ENCODE data around the gene HSPA6.
"Not testable (repeated sequence)": the region's sequence is repeated elsewhere in the genome, so short reads cannot be mapped to it uniquely, and the experiment has no call there.

The HSPA6 gene

DNA sequence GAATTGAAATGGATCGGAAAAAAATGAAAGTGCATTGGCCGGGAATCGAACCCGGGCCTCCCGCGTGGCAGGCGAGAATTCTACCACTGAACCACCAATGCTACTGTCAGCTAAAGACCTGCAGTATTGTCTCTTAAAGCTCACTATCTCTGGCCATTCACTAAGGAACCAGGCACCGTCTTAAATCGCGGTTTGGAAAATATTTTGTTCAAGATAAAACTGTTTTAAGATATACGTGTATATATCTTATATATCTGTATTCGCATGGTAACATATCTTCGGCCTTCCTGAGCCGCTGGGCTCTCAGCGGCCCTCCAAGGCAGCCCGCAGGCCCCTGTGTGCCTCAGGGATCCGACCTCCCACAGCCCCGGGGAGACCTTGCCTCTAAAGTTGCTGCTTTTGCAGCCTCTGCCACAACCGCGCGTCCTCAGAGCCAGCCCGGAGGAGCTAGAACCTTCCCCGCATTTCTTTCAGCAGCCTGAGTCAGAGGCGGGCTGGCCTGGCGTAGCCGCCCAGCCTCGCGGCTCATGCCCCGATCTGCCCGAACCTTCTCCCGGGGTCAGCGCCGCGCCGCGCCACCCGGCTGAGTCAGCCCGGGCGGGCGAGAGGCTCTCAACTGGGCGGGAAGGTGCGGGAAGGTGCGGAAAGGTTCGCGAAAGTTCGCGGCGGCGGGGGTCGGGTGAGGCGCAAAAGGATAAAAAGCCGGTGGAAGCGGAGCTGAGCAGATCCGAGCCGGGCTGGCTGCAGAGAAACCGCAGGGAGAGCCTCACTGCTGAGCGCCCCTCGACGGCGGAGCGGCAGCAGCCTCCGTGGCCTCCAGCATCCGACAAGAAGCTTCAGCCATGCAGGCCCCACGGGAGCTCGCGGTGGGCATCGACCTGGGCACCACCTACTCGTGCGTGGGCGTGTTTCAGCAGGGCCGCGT is at the start of gene HSPA6:
HSPA6 (plus strand) TSS at position 724 of the 925 bp plus-strand sequence; CDS start at position 843, 119 bp downstream.
- DNase-seq = peak; percentile 79

DNA sequence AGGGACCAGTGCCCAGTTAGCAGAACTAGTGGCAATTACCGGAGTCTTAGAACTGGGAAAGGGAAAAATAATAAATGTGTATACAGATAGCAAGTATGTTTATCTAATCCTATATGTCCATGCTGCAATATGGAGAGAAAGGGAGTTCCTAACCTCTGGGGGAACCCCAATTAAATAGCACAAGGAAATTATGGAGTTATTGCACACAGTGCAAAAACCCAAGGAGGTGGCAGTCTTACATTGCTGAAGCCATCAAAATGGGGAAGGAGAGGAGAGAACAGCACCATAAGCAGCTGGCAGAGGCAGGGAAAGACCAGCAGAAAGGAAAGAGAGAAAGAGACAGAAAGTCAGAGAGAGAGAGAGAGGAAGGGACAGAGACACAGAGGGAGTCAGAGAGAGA is 46.6 kb upstream of the HSPA6 start:
- DNase-seq = not testable (repeated sequence)

DNA sequence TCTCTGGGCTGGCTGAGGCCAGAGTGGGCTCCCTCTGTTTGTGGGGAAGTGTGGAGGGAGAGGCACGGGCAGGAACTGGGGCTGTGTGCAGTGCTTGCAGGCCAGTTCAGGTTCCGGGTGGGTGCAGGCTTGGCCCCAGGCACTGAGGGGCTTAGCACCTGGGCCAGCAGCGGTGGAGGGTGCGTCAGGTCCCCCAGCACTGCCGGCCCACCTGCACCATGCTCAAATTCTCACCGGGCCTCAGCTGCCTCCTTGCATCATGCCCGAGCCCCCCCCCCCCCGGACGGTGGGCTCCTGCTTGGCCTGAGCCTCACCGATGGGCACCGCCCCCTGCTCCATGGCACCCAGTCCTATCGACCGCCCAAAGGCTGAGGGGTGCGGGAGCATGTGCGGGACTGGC is 45.4 kb upstream of the HSPA6 start:
- no peak for DNase-seq

DNA sequence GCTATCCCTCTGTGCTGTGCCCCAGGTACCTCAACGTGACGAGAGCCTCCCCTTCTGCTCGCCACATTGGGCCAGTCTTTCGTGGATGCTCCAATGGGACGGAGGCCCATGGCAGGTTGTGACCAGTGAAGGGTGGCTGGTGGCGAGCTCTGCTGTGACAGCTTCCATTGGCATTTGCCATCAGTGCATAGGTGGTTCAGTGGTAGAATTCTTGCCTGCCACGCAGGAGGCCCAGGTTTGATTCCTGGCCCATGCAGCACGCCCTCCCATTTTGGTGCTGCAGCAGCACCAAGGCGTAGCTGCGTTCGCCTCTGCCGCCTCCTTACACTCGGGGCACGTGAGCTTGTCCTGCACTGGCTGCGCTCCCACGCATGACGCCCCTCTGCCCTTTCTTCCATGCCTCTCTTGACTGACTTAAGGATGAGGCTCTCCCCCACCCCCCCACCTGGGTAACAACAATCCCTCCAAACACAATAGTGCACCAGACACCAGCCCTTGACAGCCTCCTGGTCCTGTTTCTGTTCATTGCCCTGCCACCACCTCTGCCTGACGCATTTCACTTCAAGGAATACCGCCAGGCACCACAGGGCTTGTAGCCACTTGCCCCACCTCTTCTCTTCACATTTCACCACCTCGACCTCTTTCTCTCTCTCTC is 43.8 kb upstream of the HSPA6 start:
- DNase-seq = no peak

DNA sequence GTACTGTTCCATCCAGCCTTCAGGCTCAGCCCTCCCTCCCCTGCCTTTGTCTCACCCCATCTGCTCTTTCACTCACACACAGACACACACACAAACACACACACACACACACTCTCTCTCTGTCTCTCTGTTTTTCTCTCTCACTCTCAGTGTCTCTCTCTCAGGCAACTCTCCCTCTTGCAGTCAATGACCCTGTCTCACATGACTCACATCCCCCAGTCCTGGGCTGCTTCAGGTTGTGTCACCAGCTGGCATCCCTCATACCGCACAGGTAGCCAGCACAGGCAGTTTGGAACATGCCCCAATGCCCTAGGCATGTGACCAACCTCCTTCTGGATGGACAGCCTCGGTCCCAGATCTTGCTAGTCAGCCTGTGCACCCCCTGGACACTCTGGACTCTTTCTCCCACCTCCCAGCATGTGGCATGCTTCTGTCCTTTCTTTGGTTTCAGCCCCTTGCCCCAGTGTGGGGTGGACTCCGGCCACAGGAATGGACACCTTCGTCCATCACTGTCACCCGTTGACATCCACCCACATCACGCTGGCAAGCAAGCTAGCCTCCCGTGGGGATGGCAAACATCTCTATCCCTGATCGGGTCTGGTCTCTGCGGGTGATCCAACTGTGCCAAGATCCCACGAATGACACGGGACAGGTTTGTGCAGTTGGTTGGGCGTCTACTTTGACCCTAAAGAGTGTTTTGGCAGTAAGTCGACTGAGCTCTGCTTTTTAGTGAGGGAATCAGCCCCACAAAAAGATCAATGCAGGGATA is 42.5 kb upstream of the HSPA6 start:
- no peak for DNase-seq

DNA sequence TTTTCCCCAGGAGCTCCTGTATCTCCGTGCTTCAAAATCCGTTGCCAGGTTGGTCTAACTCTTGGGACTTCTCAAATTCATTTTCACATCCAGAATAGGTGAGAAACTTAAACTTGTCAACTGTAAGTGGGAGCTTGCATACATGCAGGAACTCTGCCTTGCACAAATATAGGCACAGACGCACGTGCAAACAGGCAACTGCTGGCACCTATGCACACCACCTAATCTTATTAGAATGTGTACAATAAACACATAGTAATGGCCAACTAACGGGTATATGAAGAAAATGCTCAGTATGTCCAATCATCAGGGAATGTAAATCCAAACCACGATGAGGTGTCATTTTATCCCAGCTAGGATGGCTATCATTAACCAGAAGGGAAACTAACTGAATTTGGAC is 41.7 kb upstream of the HSPA6 start:
- no peak for DNase-seq

DNA sequence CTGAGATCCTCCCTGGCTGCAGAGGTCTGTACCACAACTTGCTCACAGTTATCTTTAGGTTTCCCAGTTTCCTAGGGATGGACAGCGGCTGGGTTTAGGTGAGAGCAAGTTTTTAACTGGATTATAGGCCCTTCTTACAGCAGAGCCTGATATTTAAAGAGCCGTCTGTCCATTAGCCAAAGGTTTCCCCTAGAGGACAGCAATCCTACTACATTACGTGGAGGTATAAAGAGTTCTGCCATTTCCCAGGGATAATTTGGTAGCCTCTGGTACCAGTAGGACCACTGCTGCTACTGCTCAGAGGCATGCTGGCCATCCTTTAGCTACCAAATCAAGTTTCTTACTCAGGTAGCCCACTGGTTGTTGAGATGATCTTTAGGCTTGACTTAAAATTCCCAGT is 41.0 kb upstream of the HSPA6 start:
- no peak for DNase-seq

DNA sequence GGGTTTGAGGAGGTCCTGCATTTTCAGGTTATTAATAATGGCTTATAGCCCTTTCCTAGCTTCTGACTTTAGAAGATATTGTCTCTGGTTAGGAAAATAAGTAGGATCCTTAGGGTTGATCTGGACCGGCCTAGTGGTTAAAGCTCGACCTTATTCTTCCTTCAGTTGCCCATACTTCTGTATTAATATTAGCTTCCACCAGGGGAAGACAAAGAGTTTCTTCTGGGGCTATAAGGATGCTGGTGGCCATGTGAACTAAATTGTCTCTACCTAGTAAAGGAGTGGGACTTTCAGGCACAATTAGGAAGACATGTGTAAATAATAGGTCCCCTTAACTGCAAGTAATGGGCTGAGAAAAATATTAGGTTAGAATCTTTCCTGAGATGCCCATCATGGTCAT is 39.7 kb upstream of the HSPA6 start:
- no peak for DNase-seq

DNA sequence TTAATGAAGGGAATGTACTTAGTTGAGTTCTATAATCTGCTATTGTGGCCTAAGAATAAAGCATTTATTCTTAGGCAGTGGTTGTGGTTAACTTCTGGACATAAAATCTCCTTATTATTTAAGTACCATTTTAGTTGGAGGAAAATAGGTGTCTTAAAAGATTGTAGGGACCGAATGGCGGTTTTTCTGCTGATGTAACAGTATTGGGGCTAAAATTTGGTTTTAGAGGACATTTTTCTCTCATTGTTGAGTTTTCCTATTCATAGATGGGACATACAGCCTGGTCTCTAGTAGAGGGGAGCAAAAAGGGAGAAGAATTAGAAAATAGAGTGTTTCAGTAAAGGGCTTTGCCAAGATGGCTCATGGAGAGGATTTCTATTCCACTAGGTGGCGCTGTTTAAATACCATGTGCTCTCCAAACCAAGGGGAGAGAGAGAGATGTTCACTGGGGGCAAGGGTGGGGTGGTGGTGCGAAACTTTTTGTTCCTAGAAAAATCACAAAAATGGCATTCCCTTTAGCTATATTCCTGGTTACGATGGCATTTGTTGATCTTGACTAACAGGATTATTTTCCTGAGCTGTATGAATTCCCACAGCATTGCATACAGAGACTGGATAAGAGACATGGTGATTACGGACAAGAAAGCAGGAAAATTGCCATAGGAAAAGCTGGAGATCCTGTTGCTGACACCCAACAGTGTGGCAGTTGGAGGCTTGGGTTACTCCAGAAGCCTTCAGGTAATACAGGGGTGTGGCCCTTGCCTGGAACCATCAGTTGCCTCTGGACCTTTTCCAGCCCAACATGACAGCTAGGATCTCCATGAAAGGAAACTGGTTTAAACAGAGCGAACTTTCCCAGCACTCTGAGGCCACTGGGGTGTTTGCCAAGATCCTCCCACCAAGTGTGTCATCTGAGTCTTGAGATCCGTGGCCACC is 37.3 kb upstream of the HSPA6 start:
- DNase-seq = peak; percentile 62

DNA sequence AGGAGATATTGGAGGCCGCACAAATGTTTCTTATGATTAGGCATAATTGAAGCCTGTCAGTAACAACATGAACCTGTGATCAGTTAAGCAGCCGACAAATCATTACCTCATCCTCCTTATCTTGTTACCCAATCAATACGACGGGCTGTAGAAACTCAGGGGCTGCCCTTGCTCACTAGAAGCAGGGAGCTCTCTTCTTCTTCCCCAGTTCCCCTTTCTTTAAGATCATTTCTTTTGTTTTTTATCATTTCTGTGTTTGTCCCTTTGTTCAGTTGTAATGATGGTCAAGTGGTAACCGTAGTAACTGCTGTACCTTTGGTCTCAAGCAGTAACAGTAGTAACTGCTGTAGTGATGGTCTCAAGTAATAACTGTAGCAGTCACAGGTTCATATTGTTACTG is 32.9 kb upstream of the HSPA6 start:
- no peak for DNase-seq

DNA sequence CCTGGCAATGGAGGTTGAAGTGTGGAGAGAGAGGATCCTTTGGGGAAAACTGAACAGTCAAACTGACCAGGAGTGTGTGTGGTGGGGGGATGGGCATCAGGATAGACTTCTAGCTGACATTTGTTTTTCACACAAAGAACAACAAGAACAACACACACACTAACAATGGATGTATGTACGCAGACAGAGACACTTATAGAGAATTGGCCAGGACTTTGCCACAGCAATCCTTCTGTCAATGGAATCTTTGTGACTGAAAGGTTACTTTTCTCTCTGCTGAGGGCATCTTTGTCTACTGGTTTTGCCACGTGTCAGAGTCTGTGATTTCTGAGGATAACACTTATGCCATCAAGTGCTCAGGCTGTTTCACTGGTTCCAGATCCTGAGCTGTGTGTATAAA is 31.5 kb upstream of the HSPA6 start:
- DNase-seq = no peak

DNA sequence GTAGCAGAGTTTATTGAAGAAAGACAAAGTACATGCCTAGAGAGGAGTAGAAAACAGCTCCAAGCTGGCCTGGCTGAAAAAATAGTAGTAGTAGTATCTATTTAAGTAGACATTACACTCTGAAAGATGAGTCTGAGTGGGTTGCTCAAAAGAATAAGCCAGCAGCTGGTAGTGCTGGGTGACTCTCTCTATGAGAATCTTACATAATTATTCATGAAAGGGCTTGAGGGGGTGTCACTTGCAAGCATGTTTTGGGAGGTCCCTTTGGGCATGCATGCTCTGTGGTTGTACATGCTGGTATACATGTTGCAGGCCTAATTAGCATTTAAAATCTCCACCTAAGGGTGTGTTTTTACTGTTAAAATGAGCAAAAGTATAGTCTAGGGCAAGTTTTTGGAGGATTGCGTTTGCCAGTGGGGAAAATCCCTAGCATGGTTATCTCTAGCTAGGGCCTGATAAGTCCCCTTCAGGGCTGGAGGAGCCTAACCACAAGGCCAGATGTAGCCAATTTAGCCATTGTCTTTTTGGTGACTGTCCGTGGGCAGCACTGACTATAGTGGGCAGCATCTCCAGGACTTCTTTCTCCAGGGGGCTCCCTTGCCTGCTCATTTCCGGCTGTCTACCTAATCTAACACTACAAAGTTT is 30.1 kb upstream of the HSPA6 start:
- DNase-seq = no peak

DNA sequence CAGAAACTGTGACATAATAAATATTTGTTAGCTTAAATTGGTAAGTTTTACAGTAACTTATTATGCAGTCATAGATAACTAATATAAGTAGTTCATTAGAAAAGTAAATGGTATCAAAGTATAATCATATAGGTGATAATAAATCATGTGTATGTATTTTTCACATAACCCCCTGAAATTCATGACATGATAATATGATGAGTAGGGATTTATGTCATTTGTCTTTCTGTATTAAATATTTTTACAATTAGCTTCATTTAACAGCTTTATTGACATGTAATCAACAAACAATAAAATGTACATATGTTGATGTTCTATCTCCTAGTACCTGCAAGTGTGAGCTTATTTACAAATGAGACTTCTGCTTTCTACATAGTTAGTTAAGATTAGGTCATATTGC is 28.9 kb upstream of the HSPA6 start:
- no peak for DNase-seq

DNA sequence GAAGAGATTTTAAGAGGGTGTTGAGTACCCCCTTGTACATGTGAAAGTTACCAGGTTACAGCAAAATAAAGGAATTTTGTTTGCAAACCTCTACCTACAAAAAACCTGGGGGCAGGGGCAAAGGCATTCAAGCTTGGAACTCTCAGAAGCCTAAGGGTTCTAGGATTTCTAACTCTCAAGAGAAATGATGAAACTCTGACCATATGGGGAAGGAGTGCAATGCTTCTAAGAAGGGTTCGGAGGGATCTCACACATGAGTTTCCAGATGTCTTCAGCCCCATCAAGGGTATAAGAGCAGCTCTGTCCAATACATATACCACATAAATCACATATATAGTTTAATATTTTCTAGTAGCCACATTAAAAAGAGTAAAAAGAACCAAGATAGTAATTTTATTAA is 26.4 kb upstream of the HSPA6 start:
- DNase-seq = no peak

DNA sequence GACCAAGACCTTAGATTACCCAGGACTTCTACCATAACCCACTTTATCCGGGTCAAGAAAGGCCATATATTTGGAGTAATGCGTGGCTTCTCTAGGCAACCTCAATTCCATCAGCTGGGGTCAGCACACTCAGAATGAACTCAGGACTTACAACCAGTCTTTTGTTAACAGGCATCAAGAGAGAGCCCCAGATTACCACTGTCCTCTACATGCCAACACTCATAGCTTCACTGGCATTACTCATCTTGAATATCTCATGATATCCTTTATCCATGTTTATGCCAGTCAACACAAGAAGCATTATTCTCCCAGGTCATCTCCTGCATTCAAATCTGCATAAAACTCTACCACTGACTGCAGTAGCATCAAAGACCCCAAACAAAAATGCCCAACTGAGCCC is 25.7 kb upstream of the HSPA6 start:
- no peak for DNase-seq

DNA sequence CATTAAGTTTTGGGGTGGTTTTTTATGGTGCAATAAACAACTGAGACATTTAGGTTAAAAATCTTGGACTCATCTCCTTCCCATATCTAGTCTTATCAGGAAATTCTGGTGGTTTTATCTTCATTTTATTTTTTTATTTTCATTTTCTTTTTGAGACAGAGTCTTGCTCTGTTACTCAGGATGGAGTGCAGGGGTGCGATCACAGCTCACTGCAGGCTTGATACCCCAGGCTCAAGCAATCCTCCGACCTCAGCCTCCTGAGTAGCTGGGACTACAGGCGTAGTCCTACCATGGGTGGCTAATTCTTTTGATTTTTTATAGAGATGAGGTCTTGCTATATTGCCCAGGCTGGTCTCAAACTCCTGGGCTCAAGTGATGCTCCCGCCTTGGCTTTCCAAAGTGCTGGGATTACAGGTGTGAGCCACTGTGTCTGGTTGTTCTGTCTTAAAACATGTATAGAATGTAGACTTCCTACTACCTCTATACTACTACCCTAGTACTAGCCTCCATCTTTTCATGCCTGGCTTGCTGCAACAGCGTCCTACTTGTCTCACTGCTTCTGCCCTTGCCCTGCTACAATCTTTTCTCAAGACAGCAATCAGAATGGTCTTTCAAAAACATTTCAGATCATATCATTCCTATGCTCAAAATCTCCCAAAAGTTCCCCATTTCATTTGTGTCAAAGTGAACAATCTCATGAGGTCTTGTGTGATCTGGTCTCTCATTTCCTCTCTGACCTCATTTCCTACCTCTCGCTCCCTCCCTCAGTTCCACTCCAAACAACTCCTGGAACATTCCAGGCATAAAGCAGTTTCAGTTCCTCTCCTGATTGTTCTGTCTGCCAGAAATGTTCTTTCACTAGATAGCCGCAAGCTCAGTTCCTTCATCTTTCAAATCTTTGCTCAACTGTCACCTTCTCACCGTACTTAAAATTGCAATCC is 25.0 kb upstream of the HSPA6 start:
- DNase-seq = no peak

DNA sequence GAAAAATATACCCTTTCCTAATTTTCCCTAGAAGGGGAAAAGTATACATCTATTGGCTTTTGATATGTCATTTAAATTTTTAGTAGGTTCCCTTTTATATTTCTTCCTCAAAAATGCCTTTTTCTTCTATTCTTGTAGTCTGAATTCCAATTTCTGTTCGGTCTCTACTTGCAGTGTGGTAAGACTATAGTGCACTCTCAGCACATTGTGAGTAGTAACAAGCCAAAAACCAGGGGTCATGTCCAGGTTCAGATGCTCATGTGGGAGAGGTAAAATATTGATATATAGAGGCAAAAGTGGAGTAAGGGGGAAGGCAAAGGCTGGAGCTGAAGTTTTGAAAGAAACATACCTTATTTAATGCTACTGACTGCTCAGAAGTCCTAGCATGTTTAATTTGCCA is 23.1 kb upstream of the HSPA6 start:
- no peak for DNase-seq

DNA sequence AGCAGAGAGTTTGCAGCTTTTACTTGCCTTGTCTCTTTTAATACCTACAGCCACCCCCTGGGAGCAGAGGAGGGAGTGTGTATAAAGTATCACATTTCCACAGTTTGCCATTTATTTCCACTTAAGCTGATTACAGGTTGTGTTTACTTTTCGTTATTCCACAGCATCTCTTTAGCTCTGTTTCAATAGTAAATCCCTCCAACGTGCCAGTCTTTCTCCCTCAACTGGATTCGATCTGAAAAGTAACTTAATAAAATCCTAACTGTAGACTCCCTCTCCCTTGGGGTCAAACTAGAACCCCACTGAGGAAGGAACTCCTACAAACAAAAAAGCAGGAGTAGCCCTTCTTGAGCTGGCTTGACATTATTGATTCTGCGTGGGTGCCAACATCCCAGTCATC is 22.2 kb upstream of the HSPA6 start:
- no peak for DNase-seq

DNA sequence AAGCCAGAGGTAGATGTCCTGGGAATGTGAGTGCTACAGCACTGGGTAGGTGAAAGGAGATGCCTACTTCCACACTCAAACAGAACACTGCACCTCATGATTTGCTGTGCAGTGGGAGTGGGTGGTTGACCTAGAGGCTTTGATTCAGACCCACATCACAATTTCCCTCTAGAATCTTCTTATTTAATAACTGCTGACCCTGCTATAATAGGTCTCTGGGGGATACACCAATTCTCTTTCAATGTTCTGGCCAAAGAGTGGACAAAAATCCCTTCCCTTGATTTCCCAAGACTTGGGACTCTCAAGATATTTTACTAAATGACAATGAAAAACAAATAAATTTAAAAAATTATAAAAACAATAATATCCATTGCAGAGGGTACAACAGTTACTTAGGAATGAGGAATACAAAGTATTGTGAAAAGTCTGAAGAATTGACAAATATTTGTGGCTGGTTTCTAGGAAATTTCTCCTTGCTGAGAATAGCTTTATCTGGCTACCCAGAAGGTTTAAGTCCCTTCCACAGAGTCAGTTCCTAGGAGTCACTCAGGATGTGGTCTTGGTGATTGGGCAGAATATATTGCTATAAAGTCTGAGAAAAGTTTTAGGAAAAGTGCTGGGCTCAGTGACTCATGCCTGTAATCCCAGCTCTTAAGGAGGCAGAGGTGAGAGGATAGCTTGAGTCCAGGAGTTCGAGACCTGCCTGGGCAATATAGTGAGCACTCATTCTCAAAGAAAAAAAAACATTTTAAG is 21.5 kb upstream of the HSPA6 start:
- peak; percentile 52 for DNase-seq

DNA sequence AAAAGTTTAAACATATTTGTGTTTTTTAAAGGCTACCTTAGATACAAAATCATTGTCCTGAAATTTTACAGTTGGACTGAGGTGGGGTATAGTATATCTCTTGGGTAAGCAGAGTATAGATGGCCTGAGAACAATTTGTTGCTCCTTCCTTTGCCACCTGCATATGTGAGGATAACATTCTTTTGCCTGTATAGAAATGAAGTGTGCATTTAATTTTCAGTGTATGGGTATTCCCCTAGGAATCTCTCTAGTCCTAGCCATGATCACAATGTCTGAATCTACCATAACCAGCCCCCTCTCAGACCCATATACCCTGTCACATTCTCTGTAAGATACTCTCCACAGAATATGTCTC is 21.0 kb upstream of the HSPA6 start:
- no peak for DNase-seq
